GM10266 (cell line): ENCODE data around the gene TLR5.

Experiments
- DNase-seq: peaks from one replicate; pipeline ENCODE4 v3.0.0; 2012; ENCODE audit errors: extremely low spot score
- CTCF ChIP-seq: IDR thresholded peaks from 2 replicates; pipeline ENCODE4 v1.5.1; 2012; ENCODE audit warnings: mild to moderate bottlenecking, low read depth; ENCODE audit not compliant: control insufficient read depth, insufficient read depth; ENCODE audit errors: missing control alignments

The TLR5 gene

GRCh38 chr1:223150443-223150842 lies 7.4 kb upstream of the TLR5 start:
- DNase-seq, result no peak
- no peak for TF ChIP-seq CTCF

DNA sequence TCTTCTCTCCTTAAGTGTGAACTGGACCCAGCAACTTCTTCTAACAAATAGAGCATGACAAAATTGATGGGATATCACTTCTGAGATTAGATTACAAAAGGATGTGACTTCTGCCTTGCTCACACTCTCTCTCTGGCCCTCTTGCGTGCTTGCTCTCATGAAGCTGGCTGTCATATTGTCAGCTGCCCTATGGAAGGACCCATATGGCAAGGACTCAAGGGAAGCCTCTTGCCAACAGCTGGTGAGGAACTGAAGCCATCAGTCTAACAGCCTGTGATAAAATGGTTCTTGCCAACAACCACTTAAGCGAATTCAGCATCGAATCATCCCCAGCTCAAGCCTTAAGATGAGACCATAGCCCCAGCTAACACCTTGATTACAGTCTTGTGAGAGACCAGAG lies 4.8 kb upstream of the TLR5 start:
- no peak for DNase-seq
- TF ChIP-seq CTCF, result no peak

GRCh38 chr1:223147409-223147808 lies 4.4 kb upstream of the TLR5 start:
- no peak for DNase-seq
- no peak for TF ChIP-seq CTCF

DNA sequence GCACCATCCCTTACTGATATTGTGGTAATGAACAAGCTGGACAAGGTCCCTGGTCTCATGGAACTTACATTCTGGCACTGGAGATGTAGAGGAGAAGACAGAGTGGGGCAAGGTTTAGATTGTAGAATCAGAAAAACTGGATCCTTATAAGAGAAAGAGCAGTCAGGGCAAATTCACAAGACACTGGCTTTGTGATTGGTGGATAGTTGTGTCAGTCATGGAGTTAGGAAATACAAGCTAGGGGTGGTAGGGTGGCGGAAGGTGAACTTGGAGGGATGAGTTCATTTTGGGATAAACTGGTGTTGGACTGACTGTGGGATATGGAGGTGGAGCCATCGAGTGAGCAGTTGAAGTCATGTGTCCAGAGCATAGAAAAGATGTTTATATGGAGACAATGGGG lies 3.7 kb upstream of the TLR5 start:
- no peak for DNase-seq
- TF ChIP-seq CTCF, result no peak

DNA sequence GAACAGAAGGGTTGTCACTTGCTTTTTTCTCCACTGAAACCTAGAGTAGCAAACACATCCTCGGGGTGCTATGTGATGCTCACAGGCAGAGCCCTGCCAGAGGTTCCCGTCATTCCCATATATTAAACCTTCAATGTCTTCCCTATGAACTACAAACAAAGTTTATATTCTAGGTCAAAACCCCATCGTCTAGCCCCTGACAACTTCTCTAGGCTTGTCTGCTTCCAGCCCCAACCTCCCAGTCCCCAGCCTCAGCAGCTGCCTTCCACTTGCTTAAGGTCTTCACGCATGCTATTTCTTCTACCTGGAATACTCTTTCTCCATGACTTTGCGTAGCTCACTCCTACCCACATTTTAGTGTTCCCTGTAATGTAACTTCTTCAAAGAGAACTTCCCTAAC lies 1.9 kb upstream of the TLR5 start:
- DNase-seq, result no peak
- TF ChIP-seq CTCF, result no peak

DNA sequence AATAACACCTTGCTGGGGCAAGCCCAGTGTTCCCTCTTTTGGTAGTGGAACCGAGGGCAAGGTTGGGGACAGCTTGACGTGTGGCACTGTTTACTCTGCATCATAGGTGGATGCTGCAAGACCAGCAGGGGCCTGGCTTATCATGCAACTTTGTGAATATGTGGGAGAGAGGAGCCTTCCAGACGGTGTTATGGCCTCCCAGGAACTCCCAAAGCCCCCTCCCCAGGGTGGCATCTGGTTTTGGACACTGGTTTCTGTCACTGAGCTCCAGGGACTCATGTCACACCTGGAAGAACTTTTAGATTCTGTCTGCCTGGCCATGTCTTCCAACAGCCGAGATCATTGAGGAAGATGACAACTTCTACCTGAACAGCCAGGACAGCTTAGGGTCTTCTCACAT lies 1.4 kb upstream of the TLR5 start:
- DNase-seq, result no peak

DNA sequence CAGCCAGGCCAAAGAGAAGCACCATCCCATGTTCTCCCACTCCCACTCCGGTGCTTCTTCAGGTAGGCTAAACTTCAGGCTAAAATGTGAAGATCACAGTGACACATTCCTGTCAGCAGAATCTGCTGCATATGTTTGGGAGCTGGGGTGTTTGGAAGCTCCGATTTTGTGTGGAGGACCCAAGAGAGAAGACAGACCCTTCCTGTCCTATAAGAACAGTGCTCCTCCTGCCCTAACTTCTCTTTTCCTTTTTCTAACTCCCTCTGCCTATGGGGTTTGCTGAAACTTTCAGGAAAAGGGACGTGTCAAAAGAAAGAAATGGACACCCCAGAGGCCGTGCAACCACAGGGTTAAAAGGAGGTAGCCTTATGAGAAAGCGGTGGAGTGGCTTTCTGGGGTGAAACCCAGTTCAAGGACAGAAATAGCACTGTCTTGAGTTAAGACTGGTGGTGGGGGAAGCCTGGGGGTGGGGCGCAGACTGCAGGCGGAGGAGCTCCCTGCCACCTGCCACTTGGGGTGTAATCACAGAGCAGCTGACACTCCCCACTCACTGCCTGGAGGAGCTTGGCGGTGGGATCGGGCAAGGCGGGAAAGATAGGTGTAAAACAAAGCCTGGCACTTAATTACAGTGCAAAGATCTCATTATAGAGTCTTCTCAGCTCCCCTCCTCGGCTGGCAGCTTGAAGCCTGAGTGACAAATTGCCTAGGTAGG lies 645 bp upstream of the TLR5 start:
- DNase-seq, result peak; percentile 57
- TF ChIP-seq CTCF, result no peak

More for the DNA sequence above, 1.4 kb upstream of the TLR5 start:
- TF ChIP-seq CTCF, result no peak
